Aorta (tissue), 5 donors: Measurements from ENCODE around the gene HNF4A. TPM values are rescaled to one million over a fixed set of nuclear protein-coding genes. Genes with fewer than 3 reads are reported as not detected.

ENCODE experiments used
- ATAC-seq: fragments of 200-7000 bp; cut with Tn5 transposase; one replicate; pipeline ENCODE4 v1.9.1; 2022; ENCODE audit warnings: moderate library complexity; ENCODE audit not compliant: low FRiP score
- DNase-seq, 2 donors: peaks; one replicate each; pipeline ENCODE4 v3.0.0-alpha.2; 2020
- H3K27ac ChIP-seq, 2 donors: one replicate each; pipeline ENCODE4 v1.5.1; 2013; ENCODE audit warnings: low read length in 2 of 2, mild to moderate bottlenecking in 2 of 2, moderate library complexity in 2 of 2, control low read depth in 1 of 2, inconsistent platforms in 1 of 2, low read depth in 1 of 2
- H3K27me3 ChIP-seq, 2 donors: one replicate each; pipeline ENCODE4 v1.6.1; 2013; ENCODE audit warnings: control low read depth in 1 of 2, low read length in 1 of 2, mild to moderate bottlenecking in 1 of 2, moderate library complexity in 1 of 2; ENCODE audit not compliant: insufficient read depth in 2 of 2, control insufficient read depth in 1 of 2
- H3K36me3 ChIP-seq, 2 donors: one replicate each; pipeline ENCODE4 v1.6.1; 2013; ENCODE audit warnings: control low read depth in 1 of 2, low read length in 1 of 2, mild to moderate bottlenecking in 1 of 2; ENCODE audit not compliant: insufficient read depth in 2 of 2, control insufficient read depth in 1 of 2
- H3K4me1 ChIP-seq, 2 donors: one replicate each; pipeline ENCODE4 v1.6.1; 2013; ENCODE audit warnings: low read length in 2 of 2, control low read depth in 1 of 2, mild to moderate bottlenecking in 1 of 2, moderate library complexity in 1 of 2; ENCODE audit not compliant: insufficient read depth in 2 of 2, control insufficient read depth in 1 of 2
- H3K4me3 ChIP-seq, 2 donors: one replicate each; pipeline ENCODE4 v1.5.1; 2013; ENCODE audit warnings: low read length in 2 of 2, control low read depth in 1 of 2, mild to moderate bottlenecking in 1 of 2
- H3K9me3 ChIP-seq: one replicate; pipeline ENCODE4 v1.6.1; 2013; ENCODE audit warnings: mild to moderate bottlenecking, low read length; ENCODE audit not compliant: control insufficient read depth
- WGBS, 2 donors: extraction: QIAGEN DNeasy Blood & Tissue Kit; methylation state at CpG; one replicate each; pipeline ENCODE4 v1.1.7; 2013; 5-methylcytosine and 5-hydroxymethylcytosine counted together
- intact Hi-C, 2 donors: fragments of 100-400 bp; cut with DNase I; formaldehyde crosslinking; loops; one replicate each; pipeline versions ENCODE4 v1.14.2 to v1.15.0; 2022
- polyA plus RNA-seq, 2 donors: library from polyadenylated mRNA; stranded (reverse); fragments of 200-250 nt; gene quantifications; one replicate each; pipeline ENCODE4 v1.2.3, GENCODE V29; 2013
- total RNA-seq, 2 donors: library from RNA; stranded (reverse); fragmentation: NEBNext Ultra II Directional; extraction: Animal tissue kit (Norgen Biotek cat#: 25700); gene quantifications; one replicate each; pipeline ENCODE4 v1.2.1, GENCODE V29; 2021
- donor health status: healthy with polysubstance abuse.
- donor health status: Bipolar disorder and iron deficiency.
- donor health status: DM: no; HTN: no; CAD: no.
- donor health status: DM: no; HTN: no; CAD: no.
- donor health status: DM: yes; HTN: yes; CAD: no.

HNF4A gene
- total and polyA plus RNA-seq, 4 donors: 0.05 to 11.8 TPM; not detected in 2

GRCh38 chr20:44356353-44356723, 839 bp downstream of the HNF4A start:
- no peak overlapping the region for H3K27ac ChIP-seq
- no peak overlapping the region for H3K4me3 ChIP-seq
- no peaks in the 10 kb centered on the region for H3K4me1 ChIP-seq
- intact Hi-C loops: no loop called here
- no peaks in the 10 kb centered on the region for H3K27me3 ChIP-seq
- DNase-seq: no peak
- no peaks in the 10 kb centered on the region for H3K36me3 ChIP-seq
- no peaks in the 10 kb centered on the region for H3K9me3 ChIP-seq
- no peak for ATAC-seq
- 85 to 86% methylated on average over 14 of the region's 14 CpGs for WGBS, 2 donors

GRCh38 chr20:44357020-44357419, 1.5 kb downstream of the HNF4A start:
- Histone ChIP-seq H3K4me1 (no peaks in the 10 kb centered on the region), H3K27me3 (no peaks in the 10 kb centered on the region), H3K27ac (no peak overlapping the region), H3K4me3 (no peak overlapping the region), H3K9me3 (no peaks in the 10 kb centered on the region), H3K36me3 (no peaks in the 10 kb centered on the region)
- DNase-seq (no peak), ATAC-seq (no peak)
- intact Hi-C loops: no loop called here
- 82 to 84% methylated on average over 2 of the region's 2 CpGs for WGBS, 2 donors

GRCh38 chr20:44357555-44358125, 2.1 kb downstream of the HNF4A start:
- no peaks in the 10 kb centered on the region for H3K36me3 ChIP-seq
- no peak overlapping the region for H3K4me3 ChIP-seq
- H3K4me1 ChIP-seq: no peaks in the 10 kb centered on the region
- DNase-seq: no peak
- no peaks in the 10 kb centered on the region for H3K9me3 ChIP-seq
- no peaks in the 10 kb centered on the region for H3K27me3 ChIP-seq
- intact Hi-C loops: no loop called here
- ATAC-seq: no peak
- no peak overlapping the region for H3K27ac ChIP-seq
- WGBS, 2 donors: 52 to 55% methylated on average over 4 of the region's 4 CpGs

- no peaks in the 10 kb centered on the region for H3K4me1 ChIP-seq
- H3K9me3 ChIP-seq: no peaks in the 10 kb centered on the region
- DNase-seq (no peak), ATAC-seq (no peak)
- no peak overlapping the region for H3K4me3 ChIP-seq
- no peaks in the 10 kb centered on the region for H3K36me3 ChIP-seq
- no peak overlapping the region for H3K27ac ChIP-seq
- intact Hi-C loops: no loop called here
- WGBS, 2 donors: 82 to 90% methylated on average over 8 of the region's 8 CpGs
- H3K27me3 ChIP-seq: no peaks in the 10 kb centered on the region
These were observed 3.3 kb downstream of the HNF4A start for GRCh38 chr20:44358776-44359175.

GRCh38 chr20:44360221-44360620, 4.7 kb downstream of the HNF4A start:
- Histone ChIP-seq H3K4me1 (no peaks in the 10 kb centered on the region), H3K4me3 (no peak overlapping the region), H3K9me3 (no peaks in the 10 kb centered on the region), H3K27ac (no peak overlapping the region), H3K27me3 (no peaks in the 10 kb centered on the region), H3K36me3 (no peaks in the 10 kb centered on the region)
- intact Hi-C loops: no loop called here
- ATAC-seq (no peak), DNase-seq (no peak)

- Histone ChIP-seq H3K27ac (no peak overlapping the region), H3K4me3 (no peak overlapping the region), H3K9me3 (no peaks in the 10 kb centered on the region), H3K4me1 (no peaks in the 10 kb centered on the region), H3K36me3 (no peaks in the 10 kb centered on the region), H3K27me3 (no peaks in the 10 kb centered on the region)
- 54 to 65% methylated on average over 3 of the region's 3 CpGs for WGBS, 2 donors
- no peak for DNase-seq
- intact Hi-C loops: no loop called here
- no peak for ATAC-seq
These were observed 5.5 kb downstream of the HNF4A start for GRCh38 chr20:44361021-44361420.

GRCh38 chr20:44362466-44362940, 7.0 kb downstream of the HNF4A start:
- H3K27me3 ChIP-seq: no peaks in the 10 kb centered on the region
- H3K27ac ChIP-seq: no peak overlapping the region
- 64 to 76% methylated on average over 4 of the region's 4 CpGs for WGBS, 2 donors
- intact Hi-C loops: no loop called here
- no peaks in the 10 kb centered on the region for H3K4me1 ChIP-seq
- H3K9me3 ChIP-seq: no peaks in the 10 kb centered on the region
- H3K36me3 ChIP-seq: no peaks in the 10 kb centered on the region
- no peak for DNase-seq
- no peak overlapping the region for H3K4me3 ChIP-seq
- no peak for ATAC-seq

GRCh38 chr20:44364068-44364467, 8.6 kb downstream of the HNF4A start:
- Histone ChIP-seq H3K4me3 (no peak overlapping the region), H3K27me3 (no peaks in the 10 kb centered on the region), H3K36me3 (no peaks in the 10 kb centered on the region), H3K27ac (no peak overlapping the region), H3K4me1 (no peaks in the 10 kb centered on the region), H3K9me3 (no peaks in the 10 kb centered on the region)
- 82 to 87% methylated on average over 4 of the region's 4 CpGs for WGBS, 2 donors
- ATAC-seq: no peak
- intact Hi-C loops: no loop called here
- DNase-seq: no peak

GRCh38 chr20:44364780-44365179, 9.3 kb downstream of the HNF4A start:
- Histone ChIP-seq H3K4me3 (no peak overlapping the region), H3K9me3 (no peaks in the 10 kb centered on the region), H3K27ac (no peak overlapping the region), H3K4me1 (no peaks in the 10 kb centered on the region), H3K36me3 (no peaks in the 10 kb centered on the region), H3K27me3 (no peaks in the 10 kb centered on the region)
- WGBS, 2 donors: 84 to 87% methylated on average over 6 of the region's 6 CpGs
- DNase-seq (no peak), ATAC-seq (no peak)
- intact Hi-C loops: no loop called here
